Measurements from ENCODE around the gene NFIL3. TPM values are rescaled to one million over a fixed set of nuclear protein-coding genes. Genes with fewer than 3 reads are reported as not detected.
A peak's percentile ranks its signal among the peaks of the same experiment; 100 is the strongest.

Gene NFIL3
- total and polyA plus RNA-seq, 2 experiments from 2014 or later: 4.1 to 7.5 TPM

DNA sequence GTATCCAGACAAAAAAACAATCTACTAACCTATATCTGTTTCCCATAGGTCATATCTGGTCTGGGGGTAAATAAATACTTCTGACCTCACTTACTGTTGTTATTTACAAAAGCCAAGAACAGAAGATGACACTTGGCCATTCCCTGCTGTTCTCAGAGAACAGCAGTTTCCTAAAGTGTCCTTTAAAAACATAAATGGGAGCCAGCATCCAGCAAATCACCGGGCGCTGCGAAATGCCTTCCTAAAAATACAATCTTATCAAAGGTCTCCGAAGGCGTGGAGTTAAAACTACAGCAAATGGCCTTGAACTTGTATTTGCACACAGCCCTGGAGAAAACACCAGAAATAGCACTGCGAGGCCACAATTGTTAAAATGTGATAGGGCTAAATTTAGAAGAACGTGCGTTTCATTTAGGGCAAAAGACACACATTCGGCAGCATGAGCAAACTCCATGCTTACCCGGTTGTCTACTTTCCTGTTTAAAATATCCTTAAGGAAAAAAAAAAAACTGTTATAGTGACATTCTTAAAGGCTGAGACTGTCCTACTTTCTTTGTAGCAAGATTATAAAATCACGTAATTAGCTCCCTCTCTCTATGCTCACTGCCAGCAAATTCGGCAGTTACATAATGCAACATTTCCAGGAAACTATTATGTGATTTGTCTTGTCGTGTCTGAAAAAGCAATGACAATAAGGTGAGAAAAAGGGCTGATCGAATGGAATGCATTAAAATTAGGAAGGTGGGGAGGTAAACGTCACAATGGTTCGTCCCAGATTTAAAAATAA is 1.5 kb downstream of the NFIL3 start:
- Mint-ChIP-seq H3K27me3 (ENCODE audit: insufficient read depth, low read depth, poor library complexity) (peaks cover 43% of the 10 kb centered on the region), H3K4me1 (peaks cover 28% of the 10 kb centered on the region), H3K36me3 (ENCODE audit: low read depth) (no peaks in the 10 kb centered on the region; the same call in 2 of the 3 replicates), H3K9me3 (peaks cover 5% of the 10 kb centered on the region; the same call in 1 of the 3 replicates), H3K4me3 (peak overlapping the region; percentile 89), H3K27ac (no peak overlapping the region)
- peaks cover 50% of the 10 kb centered on the region for H3K79me2 ChIP-seq (replicated peaks; ENCODE audit: insufficient read depth)
- H3K27me3 ChIP-seq (ENCODE audit: insufficient read depth): peaks cover 60% of the 10 kb centered on the region
- H3K27ac ChIP-seq (ENCODE audit: low read depth): no peak overlapping the region
- no peaks in the 10 kb centered on the region for H3K36me3 ChIP-seq (ENCODE audit: insufficient read depth)
- peak overlapping the region; percentile 87 for H3K4me2 ChIP-seq
- no peak overlapping the region for H2AFZ ChIP-seq
- peaks cover 19% of the 10 kb centered on the region for H3K4me1 ChIP-seq (ENCODE audit: insufficient read depth)
- no peaks in the 10 kb centered on the region for H3K9me2 ChIP-seq (ENCODE audit: insufficient read depth)
- H3F3A ChIP-seq (replicated peaks; ENCODE audit: low read depth): 0 out of 2 replicates have a peak, but pooled peaks cover 7% of the 10 kb centered on the region
- peak overlapping the region; percentile 91 for H3K4me3 ChIP-seq
- peaks cover 41% of the 10 kb centered on the region for H4K20me1 ChIP-seq (replicated peaks; ENCODE audit: insufficient read depth)
- no peak for ATAC-seq
- no peak for TF ChIP-seq EZH2phosphoT487 (IDR thresholded peaks at IDR 0.05; ENCODE audit: unreplicated experiment)
- no peak for TF ChIP-seq POLR2AphosphoS5 (IDR thresholded peaks at IDR 0.05; ENCODE audit: low read depth)
- no peak for TF ChIP-seq EZH2 (IDR thresholded peaks at IDR 0.05; ENCODE audit: low read depth, unreplicated experiment)
- no peak for TF ChIP-seq ETS1 (IDR thresholded peaks at IDR 0.05)
- DNase-seq (ENCODE audit: low spot score): no peak

GRCh38 chr9:91421128-91421765 is 2.4 kb downstream of the NFIL3 start:
- H3K79me2 ChIP-seq (replicated peaks; ENCODE audit: insufficient read depth): peaks cover 59% of the 10 kb centered on the region

More at GRCh38 chr9:91421128-91421765, 2.4 kb downstream of the NFIL3 start:
- peaks cover 43% of the 10 kb centered on the region for H3K27me3 Mint-ChIP-seq (ENCODE audit: insufficient read depth, low read depth, poor library complexity)
- ATAC-seq (peak; percentile 60), DNase-seq (ENCODE audit: low spot score) (peak; percentile 65)
- H3K27ac Mint-ChIP-seq: no peak overlapping the region
- H4K20me1 ChIP-seq (replicated peaks; ENCODE audit: insufficient read depth): peaks cover 47% of the 10 kb centered on the region
- no peak overlapping the region; the same call in 1 of the 2 replicates for H2AFZ ChIP-seq
- H3K36me3 ChIP-seq (ENCODE audit: insufficient read depth): no peaks in the 10 kb centered on the region
- H3K9me3 Mint-ChIP-seq: peaks cover 5% of the 10 kb centered on the region; the same call in 1 of the 3 replicates
- H3K4me2 ChIP-seq: peak overlapping the region; percentile 87
- peak overlapping the region; percentile 91 for H3K4me3 ChIP-seq
- H3K4me3 Mint-ChIP-seq: peak overlapping the region; percentile 89
- peaks cover 60% of the 10 kb centered on the region for H3K27me3 ChIP-seq (ENCODE audit: insufficient read depth)
- no peak overlapping the region for H3K27ac ChIP-seq (ENCODE audit: low read depth)
- no peaks in the 10 kb centered on the region for H3K9me2 ChIP-seq (ENCODE audit: insufficient read depth)
- H3K4me1 Mint-ChIP-seq: peaks cover 28% of the 10 kb centered on the region
- no peaks in the 10 kb centered on the region; the same call in 2 of the 3 replicates for H3K36me3 Mint-ChIP-seq (ENCODE audit: low read depth)
- peaks cover 19% of the 10 kb centered on the region for H3K4me1 ChIP-seq (ENCODE audit: insufficient read depth)
- no peak for TF ChIP-seq ZNF331 (CRISPR knock-in tag; IDR thresholded peaks at IDR 0.05; ENCODE audit: low read depth)
- TF ChIP-seq ETS1 (IDR thresholded peaks at IDR 0.05): no peak
- TF ChIP-seq POLR2AphosphoS5 (IDR thresholded peaks at IDR 0.05; ENCODE audit: low read depth): no peak
- TF ChIP-seq CTCF (conservative IDR thresholded peaks at IDR 0.05; ENCODE audit: low read depth in 2 of 2): peak; percentile 32 to 67; a peak in 3 of 4 replicates
- TF ChIP-seq, protein P1, sequence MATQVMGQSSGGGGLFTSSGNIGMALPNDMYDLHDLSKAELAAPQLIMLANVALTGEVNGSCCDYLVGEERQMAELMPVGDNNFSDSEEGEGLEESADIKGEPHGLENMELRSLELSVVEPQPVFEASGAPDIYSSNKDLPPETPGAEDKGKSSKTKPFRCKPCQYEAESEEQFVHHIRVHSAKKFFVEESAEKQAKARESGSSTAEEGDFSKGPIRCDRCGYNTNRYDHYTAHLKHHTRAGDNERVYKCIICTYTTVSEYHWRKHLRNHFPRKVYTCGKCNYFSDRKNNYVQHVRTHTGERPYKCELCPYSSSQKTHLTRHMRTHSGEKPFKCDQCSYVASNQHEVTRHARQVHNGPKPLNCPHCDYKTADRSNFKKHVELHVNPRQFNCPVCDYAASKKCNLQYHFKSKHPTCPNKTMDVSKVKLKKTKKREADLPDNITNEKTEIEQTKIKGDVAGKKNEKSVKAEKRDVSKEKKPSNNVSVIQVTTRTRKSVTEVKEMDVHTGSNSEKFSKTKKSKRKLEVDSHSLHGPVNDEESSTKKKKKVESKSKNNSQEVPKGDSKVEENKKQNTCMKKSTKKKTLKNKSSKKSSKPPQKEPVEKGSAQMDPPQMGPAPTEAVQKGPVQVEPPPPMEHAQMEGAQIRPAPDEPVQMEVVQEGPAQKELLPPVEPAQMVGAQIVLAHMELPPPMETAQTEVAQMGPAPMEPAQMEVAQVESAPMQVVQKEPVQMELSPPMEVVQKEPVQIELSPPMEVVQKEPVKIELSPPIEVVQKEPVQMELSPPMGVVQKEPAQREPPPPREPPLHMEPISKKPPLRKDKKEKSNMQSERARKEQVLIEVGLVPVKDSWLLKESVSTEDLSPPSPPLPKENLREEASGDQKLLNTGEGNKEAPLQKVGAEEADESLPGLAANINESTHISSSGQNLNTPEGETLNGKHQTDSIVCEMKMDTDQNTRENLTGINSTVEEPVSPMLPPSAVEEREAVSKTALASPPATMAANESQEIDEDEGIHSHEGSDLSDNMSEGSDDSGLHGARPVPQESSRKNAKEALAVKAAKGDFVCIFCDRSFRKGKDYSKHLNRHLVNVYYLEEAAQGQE (IDR thresholded peaks at IDR 0.05; ENCODE audit: unreplicated experiment): no peak
- peak; percentile 4 for TF ChIP-seq EZH2 (IDR thresholded peaks at IDR 0.05; ENCODE audit: low read depth, unreplicated experiment)
- no peak for TF ChIP-seq EZH2phosphoT487 (IDR thresholded peaks at IDR 0.05; ENCODE audit: unreplicated experiment)
- TF ChIP-seq NANOG (IDR thresholded peaks at IDR 0.05; ENCODE audit: borderline replicate concordance): no peak
- 0 out of 2 replicates have a peak, but pooled peaks cover 7% of the 10 kb centered on the region for H3F3A ChIP-seq (replicated peaks; ENCODE audit: low read depth)

Measured in GM23338 (cell line).